Parathyroid adenoma (tissue), 2 donors: Measurements from ENCODE around the gene SPOUT1.
A peak's percentile ranks its signal among the peaks of the same experiment; 100 is the strongest.

ENCODE experiments used
- H2AFZ ChIP-seq: fragments of 300-600 bp; sonication (generic); one replicate; pipeline ENCODE4 v1.7.0; 2017; ENCODE audit warnings: antibody characterized with exemption, mild to moderate bottlenecking
- H3K27ac ChIP-seq: fragments of 300-600 bp; sonication (generic); one replicate; pipeline ENCODE4 v1.7.0; 2017
- H3K27me3 ChIP-seq: fragments of 300-600 bp; sonication (generic); one replicate; pipeline ENCODE4 v1.7.0; 2017; ENCODE audit warnings: low read length; ENCODE audit not compliant: control insufficient read depth, insufficient read depth
- H3K36me3 ChIP-seq: fragments of 300-600 bp; sonication (generic); one replicate; pipeline ENCODE4 v1.7.0; 2017; ENCODE audit warnings: low read length; ENCODE audit not compliant: control insufficient read depth, insufficient read depth
- H3K4me1 ChIP-seq: fragments of 300-600 bp; sonication (generic); one replicate; pipeline ENCODE4 v1.7.0; 2017; ENCODE audit warnings: control low read depth
- H3K4me2 ChIP-seq: fragments of 300-600 bp; sonication (generic); one replicate; pipeline ENCODE4 v1.7.0; 2017; ENCODE audit warnings: low read length
- H3K4me3 ChIP-seq: fragments of 300-600 bp; sonication (generic); one replicate; pipeline ENCODE4 v1.7.0; 2017; ENCODE audit warnings: low read depth, low read length
- H3K79me2 ChIP-seq: fragments of 300-600 bp; sonication (generic); one replicate; pipeline ENCODE4 v1.7.0; 2017; ENCODE audit warnings: control low read depth
- H3K9ac ChIP-seq: fragments of 300-600 bp; sonication (generic); one replicate; pipeline ENCODE4 v1.7.0; 2017; ENCODE audit warnings: mild to moderate bottlenecking
- H3K9me3 ChIP-seq: fragments of 300-600 bp; sonication (generic); one replicate; pipeline ENCODE4 v1.7.0; 2017; ENCODE audit warnings: low read length; ENCODE audit not compliant: control insufficient read depth
- CTCF ChIP-seq: fragments of 300-600 bp; sonication (generic); IDR thresholded peaks from one replicate; pipeline ENCODE4 v1.7.0; 2017; ENCODE audit warnings: antibody characterized with exemption, mild to moderate bottlenecking
- donor health status: primary hyperparathyroidism.

The SPOUT1 gene

GRCh38 chr9:128773049-128773448 lies 56.5 kb downstream of the SPOUT1 start:
- Histone ChIP-seq H3K9me3 (no peaks in the 10 kb centered on the region), H3K36me3 (no peaks in the 10 kb centered on the region), H3K4me1 (no peaks in the 10 kb centered on the region), H3K79me2 (peaks cover 22% of the 10 kb centered on the region), H3K4me2 (no peak overlapping the region), H2AFZ (no peak overlapping the region), H3K4me3 (no peak overlapping the region), H3K27ac (no peak overlapping the region), H3K9ac (no peak overlapping the region), H3K27me3 (no peaks in the 10 kb centered on the region)
- no peak for TF ChIP-seq CTCF

- H3K4me3 ChIP-seq, result peak within 1 kb of the TSS; percentile 92
- no peaks in the 10 kb centered on the region for H3K36me3 ChIP-seq
- H3K27ac ChIP-seq, result peak within 1 kb of the TSS; percentile 79
- H3K4me1 ChIP-seq, result no peaks in the 10 kb centered on the region
- H3K4me2 ChIP-seq, result peak within 1 kb of the TSS; percentile 96
- H2AFZ ChIP-seq, result peak within 1 kb of the TSS; percentile 96
- H3K9ac ChIP-seq, result peak within 1 kb of the TSS; percentile 72
- TF ChIP-seq CTCF, result no peak
- H3K9me3 ChIP-seq, result no peaks in the 10 kb centered on the region
- H3K27me3 ChIP-seq, result no peaks in the 10 kb centered on the region
- H3K79me2 ChIP-seq, result peaks cover 25% of the 10 kb centered on the region
Measured at GRCh38 chr9:128771745-128772519, 57.7 kb downstream of the SPOUT1 start, which contains the start of gene ZER1. ZER1 (minus strand) TSS chr9:128771927; CDS start chr9:128755565, 16,362 bp downstream.

- H2AFZ ChIP-seq, result peak overlapping the region; percentile 96
- H3K27me3 ChIP-seq, result no peaks in the 10 kb centered on the region
- TF ChIP-seq CTCF, result no peak
- H3K4me1 ChIP-seq, result no peaks in the 10 kb centered on the region
- H3K9me3 ChIP-seq, result no peaks in the 10 kb centered on the region
- peak overlapping the region; percentile 72 for H3K9ac ChIP-seq
- H3K4me3 ChIP-seq, result peak overlapping the region; percentile 92
- H3K4me2 ChIP-seq, result peak overlapping the region; percentile 84
- H3K36me3 ChIP-seq, result no peaks in the 10 kb centered on the region
- H3K79me2 ChIP-seq, result peaks cover 25% of the 10 kb centered on the region
- peak overlapping the region; percentile 79 for H3K27ac ChIP-seq
Measured at GRCh38 chr9:128771094-128771721, 58.4 kb downstream of the SPOUT1 start.

- peak overlapping the region; percentile 79 for H3K27ac ChIP-seq
- TF ChIP-seq CTCF, result no peak
- no peaks in the 10 kb centered on the region for H3K36me3 ChIP-seq
- no peak overlapping the region for H2AFZ ChIP-seq
- peak overlapping the region; percentile 72 for H3K9ac ChIP-seq
- H3K27me3 ChIP-seq, result no peaks in the 10 kb centered on the region
- no peaks in the 10 kb centered on the region for H3K9me3 ChIP-seq
- H3K4me1 ChIP-seq, result no peaks in the 10 kb centered on the region
- peak overlapping the region; percentile 84 for H3K4me2 ChIP-seq
- H3K79me2 ChIP-seq, result peaks cover 25% of the 10 kb centered on the region
- peak overlapping the region; percentile 92 for H3K4me3 ChIP-seq
Measured at GRCh38 chr9:128770286-128771030, 59.1 kb downstream of the SPOUT1 start.
